Spleen (tissue), 11 donors: ENCODE results near the gene TNRC18. TPM values are rescaled to one million over a fixed set of nuclear protein-coding genes. Genes with fewer than 3 reads are reported as not detected.

ENCODE experiments used
- DNase-seq: peaks from one replicate; pipeline ENCODE4 v3.0.0-alpha.2; 2020
- H3K27ac ChIP-seq, 8 donors: fragments of 200-600 bp; sonication (generic) in 7 of 8; 1 replicate in 4 of 8; 2 replicates in 4 of 8; pipeline versions ENCODE4 v1.5.0 to v1.8.0; 2016 to 2021; ENCODE audit warnings: inconsistent platforms in 4 of 8, mild to moderate bottlenecking in 4 of 8, moderate library complexity in 1 of 8
- H3K27me3 ChIP-seq, 7 donors: fragments of 200-600 bp; sonication (generic) in 6 of 7; replicated peaks in 1 of 7; 1 replicate in 4 of 7; 2 replicates in 3 of 7; pipeline versions ENCODE4 v1.5.0 to v1.8.0; 2016 to 2021; ENCODE audit warnings: inconsistent platforms in 3 of 7, mild to moderate bottlenecking in 1 of 7
- H3K36me3 ChIP-seq, 6 donors: fragments of 200-600 bp; sonication (generic) in 5 of 6; 1 replicate in 4 of 6; 2 replicates in 2 of 6; pipeline versions ENCODE4 v1.5.0 to v1.8.0; 2016 to 2021; ENCODE audit warnings: inconsistent platforms in 2 of 6
- H3K4me1 ChIP-seq, 6 donors: fragments of 200-600 bp; sonication (generic) in 5 of 6; 1 replicate in 3 of 6; 2 replicates in 3 of 6; pipeline versions ENCODE4 v1.5.0 to v1.8.0; 2016 to 2021; ENCODE audit warnings: inconsistent platforms in 3 of 6
- H3K4me3 ChIP-seq, 8 donors: fragments of 200-600 bp; sonication (generic) in 7 of 8; 1 replicate in 4 of 8; 2 replicates in 4 of 8; pipeline versions ENCODE4 v1.5.0 to v1.8.0; 2016 to 2021; ENCODE audit warnings: inconsistent platforms in 4 of 8, mild to moderate bottlenecking in 4 of 8, moderate library complexity in 2 of 8
- H3K9me3 ChIP-seq, 8 donors: fragments of 200-600 bp; sonication (generic) in 7 of 8; 1 replicate in 4 of 8; 2 replicates in 4 of 8; pipeline versions ENCODE4 v1.5.0 to v1.8.0; 2016 to 2021; ENCODE audit warnings: inconsistent platforms in 4 of 8
- CTCF ChIP-seq, 11 experiments: fragments of 200-600 bp in 7 of 11; fragments of 450-650 bp in 4 of 11; sonication (generic) in 4 of 11; IDR thresholded peaks in 8 of 11; conservative IDR thresholded peaks in 3 of 11; 1 replicate in 7 of 11; 2 replicates in 4 of 11; pipeline versions ENCODE4 v1.4.0 to v1.8.0; 2016 to 2021; ENCODE audit warnings: antibody characterized with exemption in 11 of 11, inconsistent platforms in 4 of 11, mild to moderate bottlenecking in 1 of 11
- POLR2A ChIP-seq, 3 donors: fragments of 450-650 bp; IDR thresholded peaks; one replicate each; pipeline ENCODE4 v1.5.1; 2017; ENCODE audit warnings: antibody characterized with exemption in 3 of 3, mild to moderate bottlenecking in 1 of 3
- POLR2AphosphoS5 ChIP-seq, 3 donors: sonication (generic); formaldehyde crosslinking; IDR thresholded peaks; one replicate each; pipeline ENCODE4 v1.5.1; 2017; ENCODE audit warnings: antibody characterized with exemption in 3 of 3
- WGBS, 5 donors: extraction: QIAGEN DNeasy Blood & Tissue Kit in 3 of 5; methylation state at CpG; one replicate each; pipeline versions ENCODE4 v1.1.5 to v1.1.7; 2013 to 2018; 5-methylcytosine and 5-hydroxymethylcytosine counted together
- intact Hi-C: fragments of 100-400 bp; cut with DNase I; formaldehyde crosslinking; loops from one replicate; pipeline ENCODE4 v1.15.0; 2023; ENCODE audit warnings: low total_unique reads
- polyA plus RNA-seq, 3 donors: library from polyadenylated mRNA; stranded (reverse); fragments of 200-250 nt; gene quantifications; one replicate each; pipeline ENCODE4 v1.2.1, GENCODE V29; 2013
- total RNA-seq, 7 donors: library from RNA; depleted of rRNA in 3 of 7; stranded (reverse); fragments of >200 nt in 3 of 7; fragmentation: NEBNext Ultra II Directional in 4 of 7; extraction: Animal tissue kit (Norgen Biotek cat#: 25700) in 4 of 7; gene quantifications; one replicate each; pipeline versions ENCODE4 v1.1.0 to v1.2.1, GENCODE V29; 2016 to 2021
- donor health status: healthy with polysubstance abuse.
- donor health status: DM: no; HTN: no; CAD: no; lungs with moderate emphysema.
- donor health status: DM: no; HTN: no; CAD: no.
- donor health status: Bipolar disorder and iron deficiency.
- donor health status: healthy.
- donor health status: DM: no; HTN: no; CAD: no.
- donor health status: DM: yes; HTN: yes; CAD: no.

Gene TNRC18
- total and polyA plus RNA-seq, 10 donors: 3.4 to 124 (median 71.0) TPM

- no peaks in the 10 kb centered on the region for H3K27me3 ChIP-seq
- no peak for DNase-seq
Observed at GRCh38 chr7:5388905-5389433, 34.7 kb downstream of the TNRC18 start.

DNA sequence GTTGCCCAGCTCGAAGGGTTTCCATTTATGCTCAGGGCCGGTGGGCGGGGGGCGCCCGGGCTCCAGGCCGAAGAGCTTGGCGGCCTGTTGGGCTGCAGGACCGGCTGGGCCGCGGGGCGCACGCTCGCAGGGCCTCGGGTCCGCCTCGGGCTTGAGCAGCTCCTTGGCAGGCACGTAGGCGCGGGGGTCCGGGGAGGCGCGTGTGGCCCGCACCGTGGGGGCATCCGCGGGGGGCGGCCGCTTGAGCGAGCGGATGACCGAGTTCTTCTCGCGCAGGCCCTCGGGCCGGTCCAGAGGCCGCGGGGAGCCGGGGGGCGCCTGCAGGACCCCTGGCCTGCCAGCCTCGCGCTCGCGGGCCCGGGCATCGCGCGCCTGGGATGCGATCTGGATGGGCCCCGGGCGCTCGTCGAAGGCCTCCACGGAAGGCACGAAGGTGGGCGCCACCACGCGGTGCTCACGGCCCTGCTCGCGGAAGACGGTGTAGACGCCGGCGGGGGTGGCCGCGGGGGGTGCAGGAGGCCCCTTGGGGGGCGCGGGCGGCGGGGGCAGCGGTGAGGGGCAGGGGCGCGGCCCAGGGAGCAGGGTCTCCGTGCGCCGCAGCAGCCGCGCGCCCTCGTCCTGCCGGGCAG, 35.2 kb downstream of the TNRC18 start:
- WGBS, 5 donors: 93 to 97% (median 95%) methylated on average over 35 to 81 of the region's 81 CpGs
- Histone ChIP-seq H3K4me1 (peaks cover 2 to 65% (median 16%) of the 10 kb centered on the region in 6 donors), H3K9me3 (no peaks in the 10 kb centered on the region), H3K4me3 (no peak overlapping the region), H3K36me3 (peaks cover 0 to 100% (median 82%) of the 10 kb centered on the region in 6 donors), H3K27ac (no peak overlapping the region), H3K27me3 (no peaks in the 10 kb centered on the region)
- DNase-seq: no peak
- TF ChIP-seq CTCF (IDR thresholded peaks at IDR 0.05 in 8 of 11, conservative IDR thresholded peaks at IDR 0.05 in 3 of 11) (no peak), POLR2AphosphoS5 (IDR thresholded peaks at IDR 0.05) (no peak), POLR2A (IDR thresholded peaks at IDR 0.05) (no peak)
- intact Hi-C loops: loop anchor here (10.0 kb wide), 1 partner anchor 46 kb away; no protein-coding TSS in a partner anchor

More at GRCh38 chr7:5388905-5389433, 34.7 kb downstream of the TNRC18 start:
- 93 to 95% (median 94%) methylated on average over 17 to 64 of the region's 64 CpGs for WGBS, 5 donors
- H3K27ac ChIP-seq: no peak overlapping the region
- H3K9me3 ChIP-seq: no peaks in the 10 kb centered on the region
- intact Hi-C loops: loop anchor here (10.0 kb wide), 1 partner anchor 46 kb away; no protein-coding TSS in a partner anchor
- H3K36me3 ChIP-seq: peaks cover 0 to 100% (median 88%) of the 10 kb centered on the region in 6 donors
- TF ChIP-seq POLR2A (IDR thresholded peaks at IDR 0.05) (no peak), CTCF (IDR thresholded peaks at IDR 0.05 in 8 of 11, conservative IDR thresholded peaks at IDR 0.05 in 3 of 11) (no peak), POLR2AphosphoS5 (IDR thresholded peaks at IDR 0.05) (peak in 1 of 3 donors; percentile 26)
- H3K4me3 ChIP-seq: no peak overlapping the region
- H3K4me1 ChIP-seq: peaks cover 0 to 65% (median 13%) of the 10 kb centered on the region in 6 donors

DNA sequence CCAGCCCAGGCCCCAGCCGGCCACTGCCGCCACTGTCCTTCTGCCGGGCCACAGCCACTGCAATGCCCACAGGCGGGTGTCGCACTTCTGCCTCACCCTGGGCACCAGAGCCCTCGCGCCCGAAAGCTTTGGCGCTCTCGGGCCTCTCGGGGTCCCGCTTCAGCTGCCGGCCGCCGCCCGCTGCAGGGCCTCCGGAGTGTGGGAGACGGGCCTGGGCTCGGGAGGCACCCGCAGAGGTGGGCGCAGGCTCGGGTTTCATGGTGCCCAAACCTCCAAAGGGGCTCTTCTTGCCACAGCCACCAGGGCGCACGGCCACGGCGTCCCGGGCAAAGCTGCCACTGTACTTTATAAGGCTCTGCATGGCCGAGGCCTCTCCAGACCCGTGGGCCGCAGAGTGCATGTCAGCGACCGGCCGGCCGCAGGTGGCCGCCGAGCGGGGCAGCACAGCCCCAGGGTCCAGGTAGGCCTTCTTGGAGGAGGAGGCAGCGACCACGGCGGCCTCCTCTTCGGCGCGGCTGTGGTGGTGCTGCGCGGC, 35.9 kb downstream of the TNRC18 start:
- TF ChIP-seq CTCF (IDR thresholded peaks at IDR 0.05 in 8 of 11, conservative IDR thresholded peaks at IDR 0.05 in 3 of 11) (no peak), POLR2AphosphoS5 (IDR thresholded peaks at IDR 0.05) (peak in 2 of 3 donors; percentile 17 to 61)
- no peak for DNase-seq
- no peaks in the 10 kb centered on the region for H3K27me3 ChIP-seq
- H3K4me3 ChIP-seq: no peak overlapping the region
- peaks cover 5 to 65% (median 22%) of the 10 kb centered on the region in 6 donors for H3K4me1 ChIP-seq
- H3K27ac ChIP-seq: no peak overlapping the region
- whole genome bisulfite sequencing, 5 donors: 96 to 99% (median 96%) methylated on average over 13 to 45 of the region's 45 CpGs
- no peaks in the 10 kb centered on the region for H3K9me3 ChIP-seq
- intact Hi-C loops: loop anchor here (10.0 kb wide), 1 partner anchor 47 kb away; no protein-coding TSS in a partner anchor
- peaks cover 0 to 99% (median 76%) of the 10 kb centered on the region in 6 donors for H3K36me3 ChIP-seq

DNA sequence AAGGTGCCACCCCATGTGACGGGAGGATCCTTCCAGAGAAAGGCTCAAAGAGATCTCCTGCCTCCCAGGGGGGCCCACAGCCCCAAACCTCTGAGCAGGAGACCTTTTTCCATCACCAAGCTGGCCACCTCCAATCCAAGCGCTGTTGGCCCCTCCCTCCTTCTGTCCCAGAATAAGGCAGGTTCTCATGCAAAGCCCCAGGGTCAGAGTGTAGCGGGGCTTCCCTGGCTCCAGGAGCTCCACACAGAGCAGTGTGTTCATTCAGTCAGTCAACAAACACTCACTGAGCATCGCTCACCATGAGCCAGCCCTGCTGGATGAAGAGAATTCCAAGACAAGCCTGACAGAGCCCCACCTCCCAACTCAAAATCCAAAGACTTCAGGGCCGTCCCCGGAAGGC, 39.0 kb downstream of the TNRC18 start:
- WGBS, 5 donors: 75 to 93% (median 84%) methylated on average over 6 of the region's 6 CpGs
- Histone ChIP-seq H3K4me3 (no peak overlapping the region), H3K27me3 (no peaks in the 10 kb centered on the region), H3K9me3 (no peaks in the 10 kb centered on the region), H3K4me1 (peaks cover 5 to 74% (median 47%) of the 10 kb centered on the region in 6 donors), H3K27ac (peak overlapping the region in 1 of 8 donors; percentile 57), H3K36me3 (peaks cover 0 to 99% (median 44%) of the 10 kb centered on the region in 6 donors)
- DNase-seq: no peak
- TF ChIP-seq POLR2A (IDR thresholded peaks at IDR 0.05) (no peak), POLR2AphosphoS5 (IDR thresholded peaks at IDR 0.05) (no peak), CTCF (IDR thresholded peaks at IDR 0.05 in 8 of 11, conservative IDR thresholded peaks at IDR 0.05 in 3 of 11) (no peak)
- intact Hi-C loops: loop anchor here (10.0 kb wide), 1 partner anchor 50 kb away; no protein-coding TSS in a partner anchor
